GM19468 (cell line): ENCODE data around the gene HLA-B.

Experiments used
- ATAC-seq: cut with Tn5 transposase; IDR thresholded peaks from one replicate; pipeline ENCODE4 v1.9.1; 2021; ENCODE audit warnings: mild to moderate bottlenecking, moderate library complexity, moderate number of reproducible peaks; ENCODE audit not compliant: unreplicated experiment; ENCODE audit errors: extremely low read depth

Gene HLA-B

DNA sequence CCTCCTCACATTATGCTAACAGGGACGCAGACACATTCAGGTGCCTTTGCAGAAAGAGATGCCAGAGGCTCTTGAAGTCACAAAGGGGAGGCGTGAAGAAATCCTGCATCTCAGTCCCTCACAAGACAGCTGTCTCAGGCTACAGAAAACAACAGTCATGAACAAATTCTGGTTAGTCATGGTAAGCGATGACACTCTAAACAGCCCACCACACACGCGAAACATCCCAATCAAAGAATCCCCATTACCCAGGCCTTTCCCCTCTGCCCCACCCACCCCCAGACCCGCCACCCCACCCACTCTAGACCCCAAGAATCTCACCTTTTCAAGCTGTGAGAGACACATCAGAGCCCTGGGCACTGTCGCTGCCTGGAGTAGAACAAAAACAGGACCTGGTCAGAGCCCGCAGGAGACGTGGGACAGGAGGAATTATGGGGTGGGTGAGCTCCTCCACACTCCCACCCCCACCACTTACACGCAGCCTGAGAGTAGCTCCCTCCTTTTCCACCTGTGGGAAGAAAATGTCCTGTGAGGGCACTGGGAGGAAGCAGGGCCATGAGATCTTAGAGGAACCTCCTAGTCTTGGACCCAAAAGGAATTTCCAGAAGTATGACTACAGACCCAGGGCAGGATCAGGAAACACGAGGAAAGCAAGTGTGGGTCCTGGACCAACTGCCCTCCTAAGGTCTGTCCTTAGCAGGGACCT is 2.7 kb downstream of the HLA-B start:
- ATAC-seq, result no peak

- ATAC-seq, result no peak
Measured at GRCh38 chr6:31353384-31353945, 3.5 kb downstream of the HLA-B start.

GRCh38 chr6:31352683-31353383 is 4.1 kb downstream of the HLA-B start:
- ATAC-seq, result no peak

DNA sequence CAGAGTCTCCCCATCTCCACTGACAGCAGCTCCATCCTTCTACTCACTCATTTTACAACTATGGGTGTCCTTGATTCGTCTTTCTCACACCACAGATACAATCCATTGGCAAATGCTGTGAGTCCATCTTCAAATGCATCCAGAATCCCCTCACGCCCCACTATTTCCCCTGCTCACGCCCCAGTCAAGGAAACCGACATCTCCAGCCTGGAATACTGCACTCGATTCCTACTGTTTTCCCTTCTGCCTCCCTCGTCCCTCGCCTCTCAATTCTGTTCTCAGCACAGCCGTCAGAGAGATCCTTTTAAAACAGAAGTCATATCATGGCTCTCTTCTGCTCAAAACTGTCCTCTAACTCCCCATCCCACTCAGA is 4.7 kb downstream of the HLA-B start:
- ATAC-seq, result no peak

GRCh38 chr6:31351401-31352309 is 5.3 kb downstream of the HLA-B start:
- ATAC-seq, result no peak

GRCh38 chr6:31351033-31351380 is 6.0 kb downstream of the HLA-B start:
- ATAC-seq, result no peak

GRCh38 chr6:31350196-31351032 is 6.6 kb downstream of the HLA-B start:
- no peak for ATAC-seq

- no peak for ATAC-seq
Measured at GRCh38 chr6:31349301-31349700, 7.7 kb downstream of the HLA-B start.

DNA sequence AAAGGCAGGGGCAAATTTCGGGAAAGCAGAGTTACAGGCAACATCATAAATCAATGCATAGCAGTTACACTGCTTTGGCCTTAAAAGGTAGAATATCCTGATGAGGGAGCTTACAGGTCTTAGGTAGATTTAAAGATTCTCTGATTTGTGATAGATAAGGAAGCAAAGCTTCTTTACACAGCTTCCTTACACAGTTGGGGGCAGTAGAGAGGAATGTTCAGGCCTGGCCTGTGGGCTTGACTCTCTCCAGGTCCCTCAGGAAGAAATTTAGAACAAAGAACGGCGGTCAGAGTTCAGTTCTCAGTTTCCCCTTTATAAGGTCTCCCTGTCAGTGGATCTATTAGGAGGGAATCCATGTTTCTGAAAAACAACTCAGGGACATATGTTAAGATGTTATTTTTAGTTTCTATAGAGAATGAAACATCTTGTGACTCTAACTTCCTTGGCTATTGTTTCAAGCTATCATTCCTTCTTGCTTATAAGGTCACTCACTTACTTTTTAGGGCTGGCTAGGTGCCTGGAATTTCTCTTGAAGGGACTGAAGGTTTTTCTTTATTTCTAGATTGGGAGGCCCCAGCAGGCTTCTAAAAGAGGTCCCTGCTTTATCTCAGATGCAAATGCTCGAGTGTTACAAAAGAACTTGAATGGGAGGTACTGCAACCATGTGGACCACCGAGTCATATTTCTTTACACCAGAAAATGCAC is 11.8 kb downstream of the HLA-B start:
- ATAC-seq, result no peak

- no peak for ATAC-seq
Measured at GRCh38 chr6:31340228-31340627, 16.8 kb downstream of the HLA-B start.

GRCh38 chr6:31339210-31339609 is 17.8 kb downstream of the HLA-B start:
- no peak for ATAC-seq

DNA sequence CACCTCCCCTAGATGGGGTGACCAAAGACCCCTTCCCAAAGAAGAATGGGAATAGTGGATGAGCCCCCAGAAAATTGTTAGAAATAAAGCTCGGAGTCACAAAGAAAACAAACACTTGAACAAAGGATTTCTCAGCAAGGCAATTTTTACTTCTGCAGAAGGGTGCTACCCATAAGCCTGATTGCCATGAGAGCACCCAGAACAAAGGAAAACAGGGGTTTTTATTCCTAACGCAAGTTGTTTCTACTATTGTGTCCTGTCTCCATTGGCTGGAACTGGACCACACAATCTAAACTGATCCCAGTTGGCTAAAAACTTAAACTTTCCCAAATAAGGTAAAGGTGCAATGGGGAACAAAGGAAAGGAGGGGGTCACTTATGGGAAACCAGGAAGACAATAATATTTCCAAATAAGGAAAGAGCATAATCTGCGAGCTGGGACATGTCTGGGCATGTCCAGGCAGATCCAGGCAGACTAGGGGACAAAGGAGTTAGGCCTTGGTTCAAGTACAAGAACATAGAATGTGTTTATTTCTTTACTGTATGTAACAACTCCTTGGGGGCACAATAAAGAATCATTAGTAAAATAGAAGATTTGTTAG is 20.0 kb downstream of the HLA-B start:
- no peak for ATAC-seq

GRCh38 chr6:31332637-31333602 is 24.1 kb downstream of the HLA-B start:
- no peak for ATAC-seq

- ATAC-seq, result no peak
Measured at GRCh38 chr6:31328355-31328960, 28.5 kb downstream of the HLA-B start.

GRCh38 chr6:31321820-31322219 is 35.2 kb downstream of the HLA-B start:
- no peak for ATAC-seq

GRCh38 chr6:31321005-31321707 is 35.8 kb downstream of the HLA-B start:
- ATAC-seq, result no peak

DNA sequence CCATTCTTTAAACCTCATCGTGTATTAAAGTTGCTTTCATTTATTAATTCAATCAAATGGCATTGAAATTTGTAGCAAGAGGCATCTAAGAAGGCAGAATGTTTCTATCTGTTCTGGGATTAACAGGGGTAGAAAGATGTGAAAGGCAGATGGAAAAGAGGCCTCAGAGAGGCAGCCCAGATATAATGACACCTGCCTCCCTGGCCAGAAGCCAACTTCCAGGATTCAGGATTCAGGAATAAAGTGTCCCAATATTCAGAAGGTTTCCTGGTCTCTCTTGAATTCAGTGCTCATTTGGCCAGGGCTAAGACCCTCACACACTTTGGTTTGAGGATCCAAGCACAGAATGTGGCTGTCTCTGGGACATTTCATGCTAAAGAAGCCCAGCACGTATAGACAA is 39.9 kb downstream of the HLA-B start:
- no peak for ATAC-seq
